GM23338 (cell line): ENCODE results near the gene CBX8. TPM values are rescaled to one million over a fixed set of nuclear protein-coding genes. Genes with fewer than 3 reads are reported as not detected.
A peak's percentile ranks its signal among the peaks of the same experiment; 100 is the strongest.

Experiments
- ATAC-seq: fragments of 200-7000 bp; cut with Tn5 transposase; 3 replicates; pipeline ENCODE4 v1.9.1; 2020
- DNase-seq: peaks from one replicate; pipeline ENCODE4 v3.0.0-alpha.2; 2015; ENCODE audit warnings: low spot score
- H2AFZ ChIP-seq: fragments of 200-600 bp; sonication (generic); 2 replicates; pipeline ENCODE4 v1.8.0; 2016; ENCODE audit warnings: antibody characterized with exemption, mild to moderate bottlenecking, moderate library complexity
- H3F3A ChIP-seq: fragments of 200-600 bp; sonication (generic); replicated peaks from 2 replicates; pipeline ENCODE4 v1.8.0; 2017; ENCODE audit warnings: antibody characterized with exemption, mixed run types, low read depth
- H3K27ac ChIP-seq: fragments of 200-600 bp; sonication (generic); 2 replicates; pipeline ENCODE4 v1.6.1; 2016; ENCODE audit warnings: low read depth
- H3K27me3 ChIP-seq: fragments of 200-600 bp; sonication (generic); 2 replicates; pipeline ENCODE4 v1.8.0; 2016; ENCODE audit warnings: mild to moderate bottlenecking, mixed run types, moderate library complexity; ENCODE audit not compliant: insufficient read depth
- H3K36me3 ChIP-seq: fragments of 200-600 bp; sonication (generic); 2 replicates; pipeline ENCODE4 v1.8.0; 2016; ENCODE audit warnings: mild to moderate bottlenecking; ENCODE audit not compliant: insufficient read depth
- H3K4me1 ChIP-seq: fragments of 200-600 bp; sonication (generic); 2 replicates; pipeline ENCODE4 v1.8.0; 2016; ENCODE audit warnings: mild to moderate bottlenecking, moderate library complexity; ENCODE audit not compliant: insufficient read depth
- H3K4me2 ChIP-seq: fragments of 200-600 bp; sonication (generic); 2 replicates; pipeline ENCODE4 v1.7.1; 2017; ENCODE audit warnings: mixed run types
- H3K4me3 ChIP-seq: fragments of 200-600 bp; sonication (generic); 2 replicates; pipeline ENCODE4 v1.6.1; 2016; ENCODE audit warnings: mixed run types
- H3K79me2 ChIP-seq: fragments of 200-600 bp; sonication (generic); replicated peaks from 2 replicates; pipeline ENCODE4 v1.8.0; 2017; ENCODE audit warnings: mild to moderate bottlenecking; ENCODE audit not compliant: insufficient read depth
- H3K9me2 ChIP-seq: fragments of 200-600 bp; sonication (generic); 2 replicates; pipeline ENCODE4 v1.8.0; 2017; ENCODE audit not compliant: insufficient read depth
- H4K20me1 ChIP-seq: fragments of 200-600 bp; sonication (generic); replicated peaks from 2 replicates; pipeline ENCODE4 v1.8.0; 2017; ENCODE audit warnings: mild to moderate bottlenecking; ENCODE audit not compliant: insufficient read depth
- H3K27ac Mint-ChIP-seq: 2 replicates; pipeline ENCODE4 v1.8.0; 2020; ENCODE audit warnings: inconsistent platforms, mild to moderate bottlenecking, moderate library complexity, mixed read lengths
- H3K27me3 Mint-ChIP-seq: 3 replicates; pipeline ENCODE4 v1.8.0; 2022; ENCODE audit warnings: low read depth, mild to moderate bottlenecking, moderate library complexity, mixed read lengths, inconsistent platforms; ENCODE audit not compliant: insufficient read depth, poor library complexity
- H3K36me3 Mint-ChIP-seq: 3 replicates; pipeline ENCODE4 v1.8.0; 2021; ENCODE audit warnings: low read depth, mild to moderate bottlenecking, inconsistent platforms, moderate library complexity, mixed read lengths
- H3K4me1 Mint-ChIP-seq: 3 replicates; pipeline ENCODE4 v1.8.0; 2020; ENCODE audit warnings: mild to moderate bottlenecking, inconsistent platforms, mixed read lengths
- H3K4me3 Mint-ChIP-seq: 3 replicates; pipeline ENCODE4 v1.8.0; 2021; ENCODE audit warnings: moderate library complexity, mild to moderate bottlenecking, inconsistent platforms, mixed read lengths
- H3K9me3 Mint-ChIP-seq: 3 replicates; pipeline ENCODE4 v1.8.0; 2020; ENCODE audit warnings: moderate library complexity, mild to moderate bottlenecking, inconsistent platforms, mixed read lengths
- CREB1 ChIP-seq: fragments of 250-450 bp; sonication (Bioruptor Pico); IDR thresholded peaks from 2 replicates; pipeline ENCODE4 v1.5.0; 2020; ENCODE audit warnings: low read depth, mild to moderate bottlenecking, moderate library complexity
- CTCF ChIP-seq, 2 experiments: fragments of 200-600 bp in 1 of 2; sonication (generic) in 1 of 2; conservative IDR thresholded peaks; 2 replicates each; pipeline versions ENCODE4 v1.5.1 to v1.6.1; 2016 to 2017; ENCODE audit warnings: antibody characterized with exemption in 2 of 2, low read depth in 2 of 2, mild to moderate bottlenecking in 2 of 2, moderate library complexity in 1 of 2
- ETS1 ChIP-seq: IDR thresholded peaks from 2 replicates; pipeline ENCODE4 v1.6.1; 2016; ENCODE audit warnings: antibody characterized with exemption
- EZH2 ChIP-seq: fragments of 200-600 bp; sonication (generic); IDR thresholded peaks from one replicate; pipeline ENCODE4 v1.8.0; 2017; ENCODE audit warnings: antibody characterized with exemption, mild to moderate bottlenecking, low read depth; ENCODE audit not compliant: unreplicated experiment
- EZH2phosphoT487 ChIP-seq: fragments of 200-600 bp; sonication (generic); IDR thresholded peaks from one replicate; pipeline ENCODE4 v1.8.1; 2018; ENCODE audit warnings: antibody characterized with exemption; ENCODE audit not compliant: unreplicated experiment
- JUNB ChIP-seq: IDR thresholded peaks from one replicate; pipeline ENCODE4 v1.6.1; 2016; ENCODE audit warnings: antibody characterized with exemption; ENCODE audit not compliant: unreplicated experiment
- NANOG ChIP-seq: IDR thresholded peaks from 2 replicates; pipeline ENCODE4 v1.6.1; 2016; ENCODE audit warnings: antibody characterized with exemption, borderline replicate concordance
- POLR2AphosphoS5 ChIP-seq: IDR thresholded peaks from 2 replicates; pipeline ENCODE4 v1.6.1; 2016; ENCODE audit warnings: antibody characterized with exemption, low read depth
- REST ChIP-seq: IDR thresholded peaks from one replicate; pipeline ENCODE4 v1.6.1; 2018; ENCODE audit warnings: antibody characterized with exemption; ENCODE audit not compliant: unreplicated experiment
- STAT1 ChIP-seq: IDR thresholded peaks from one replicate; pipeline ENCODE4 v1.6.1; 2016; ENCODE audit warnings: antibody characterized with exemption; ENCODE audit not compliant: unreplicated experiment
- ZNF114 ChIP-seq: fragments of 250-450 bp; sonication (Bioruptor Pico); IDR thresholded peaks from 2 replicates; pipeline ENCODE4 v1.5.0; 2020; ENCODE audit warnings: mild to moderate bottlenecking, moderate library complexity
- ZNF331 ChIP-seq: fragments of 250-450 bp; sonication (Bioruptor Pico); IDR thresholded peaks from 2 replicates; pipeline ENCODE4 v1.5.0; 2020; ENCODE audit warnings: low read depth, mild to moderate bottlenecking, moderate library complexity
- ZNF462 ChIP-seq: fragments of 250-450 bp; sonication (Bioruptor Pico); IDR thresholded peaks from 2 replicates; pipeline ENCODE4 v1.5.0; 2020; ENCODE audit warnings: mild to moderate bottlenecking, moderate library complexity
- polyA plus RNA-seq: library from polyadenylated mRNA; unstranded; fragments of >200 nt; fragmentation: Nextera tagmentation; extraction: Ambion mirVana; gene quantifications from 2 replicates; pipeline ENCODE4 v1.2.1, GENCODE V29; 2016
- total RNA-seq: library from RNA; depleted of rRNA; stranded (reverse); fragments of >200 nt; shearing (Covaris generic); gene quantifications from 2 replicates; pipeline ENCODE4 v1.2.3, GENCODE V29; 2014

The CBX8 gene
- total and polyA plus RNA-seq, 2 experiments from 2014 or later, result 1.0 to 1.3 TPM

- Histone ChIP-seq H3K4me1 (peaks cover 43% of the 10 kb centered on the region), H4K20me1 (peaks cover 3% of the 10 kb centered on the region; the same call in 1 of the 2 replicates), H3K4me2 (peak overlapping the region; percentile 77), H3K36me3 (no peaks in the 10 kb centered on the region), H3K27ac (no peak overlapping the region), H3K9me2 (no peaks in the 10 kb centered on the region), H3F3A (peaks cover 41% of the 10 kb centered on the region), H3K79me2 (no peaks in the 10 kb centered on the region), H3K4me3 (peak overlapping the region; percentile 51), H2AFZ (no peak overlapping the region), H3K27me3 (peaks cover 94% of the 10 kb centered on the region)
- Mint-ChIP-seq H3K27me3 (peaks cover 91% of the 10 kb centered on the region), H3K4me3 (peak overlapping the region; percentile 59), H3K9me3 (peaks cover 3% of the 10 kb centered on the region; the same call in 1 of the 3 replicates), H3K27ac (no peak overlapping the region), H3K36me3 (no peaks in the 10 kb centered on the region), H3K4me1 (peaks cover 44% of the 10 kb centered on the region)
- TF ChIP-seq ZNF462, result no peak
- no peak for TF ChIP-seq NANOG
- TF ChIP-seq REST, result no peak
- no peak for TF ChIP-seq ETS1
- TF ChIP-seq EZH2, result no peak
- TF ChIP-seq EZH2phosphoT487, result no peak
- no peak for TF ChIP-seq CTCF (conservative IDR thresholded peaks at IDR 0.05; ENCODE audit: low read depth in 2 of 2)
- TF ChIP-seq ZNF114 (CRISPR knock-in tag), result no peak
- TF ChIP-seq ZNF331 (CRISPR knock-in tag), result no peak
- TF ChIP-seq CREB1 (CRISPR knock-in tag), result no peak
- TF ChIP-seq JUNB, result no peak
- no peak for TF ChIP-seq STAT1
- TF ChIP-seq POLR2AphosphoS5, result no peak
- DNase-seq (peak; percentile 89), ATAC-seq (peak; percentile 53)
Measured at GRCh38 chr17:79810130-79811010, 13.5 kb upstream of the CBX8 start.
